ENCODE measurements around the gene SLC28A3.
"Not testable (repeated sequence)": the region's sequence is repeated elsewhere in the genome, so short reads cannot be mapped to it uniquely, and the experiment has no call there.

SLC28A3 gene

GRCh38 chr9:84340535-84340934, at the start of gene SLC28A3:
SLC28A3 (minus strand) TSS chr9:84340758; CDS start chr9:84340633, 125 bp downstream.
- H3K36me3 Mint-ChIP-seq: no peaks in the 10 kb centered on the region

GRCh38 chr9:84390254-84390653, 49.7 kb upstream of the SLC28A3 start:
- not testable (repeated sequence) for H3K4me3 Mint-ChIP-seq; H3K27me3 Mint-ChIP-seq; H3K9me3 Mint-ChIP-seq (ENCODE audit: low read depth); H3K27ac Mint-ChIP-seq; H3K4me1 Mint-ChIP-seq (ENCODE audit: low read depth); H3K36me3 Mint-ChIP-seq

More at GRCh38 chr9:84340535-84340934, at the start of gene SLC28A3:
- H3K9me3 Mint-ChIP-seq (ENCODE audit: low read depth): no peaks in the 10 kb centered on the region
- H3K27me3 Mint-ChIP-seq: no peaks in the 10 kb centered on the region
- H3K4me1 Mint-ChIP-seq (ENCODE audit: low read depth): no peaks in the 10 kb centered on the region
- no peak within 1 kb of the TSS for H3K4me3 Mint-ChIP-seq
- H3K27ac Mint-ChIP-seq: no peak within 1 kb of the TSS

GRCh38 chr9:84387821-84388220, 47.3 kb upstream of the SLC28A3 start:
- H3K4me3 Mint-ChIP-seq: no peak overlapping the region
- H3K36me3 Mint-ChIP-seq: no peaks in the 10 kb centered on the region
- no peaks in the 10 kb centered on the region for H3K9me3 Mint-ChIP-seq (ENCODE audit: low read depth)
- no peaks in the 10 kb centered on the region for H3K4me1 Mint-ChIP-seq (ENCODE audit: low read depth)
- no peaks in the 10 kb centered on the region for H3K27me3 Mint-ChIP-seq
- no peak overlapping the region for H3K27ac Mint-ChIP-seq

GRCh38 chr9:84386753-84387152, 46.2 kb upstream of the SLC28A3 start:
- no peaks in the 10 kb centered on the region for H3K27me3 Mint-ChIP-seq
- H3K9me3 Mint-ChIP-seq (ENCODE audit: low read depth): no peaks in the 10 kb centered on the region
- no peak overlapping the region for H3K4me3 Mint-ChIP-seq
- H3K36me3 Mint-ChIP-seq: no peaks in the 10 kb centered on the region
- no peaks in the 10 kb centered on the region for H3K4me1 Mint-ChIP-seq (ENCODE audit: low read depth)
- no peak overlapping the region for H3K27ac Mint-ChIP-seq

- Mint-ChIP-seq H3K4me3 (no peak overlapping the region), H3K9me3 (ENCODE audit: low read depth) (no peaks in the 10 kb centered on the region), H3K36me3 (no peaks in the 10 kb centered on the region), H3K27ac (no peak overlapping the region), H3K27me3 (peaks cover 5% of the 10 kb centered on the region), H3K4me1 (ENCODE audit: low read depth) (no peaks in the 10 kb centered on the region)
Observed at GRCh38 chr9:84385386-84386040, 45.0 kb upstream of the SLC28A3 start.

- Mint-ChIP-seq H3K27me3 (peaks cover 5% of the 10 kb centered on the region), H3K36me3 (no peaks in the 10 kb centered on the region), H3K27ac (no peak overlapping the region), H3K4me3 (no peak overlapping the region), H3K9me3 (ENCODE audit: low read depth) (no peaks in the 10 kb centered on the region), H3K4me1 (ENCODE audit: low read depth) (no peaks in the 10 kb centered on the region)
Observed at GRCh38 chr9:84384617-84385016, 44.1 kb upstream of the SLC28A3 start.

- Mint-ChIP-seq H3K27me3 (peaks cover 7% of the 10 kb centered on the region), H3K27ac (no peak overlapping the region), H3K9me3 (ENCODE audit: low read depth) (no peaks in the 10 kb centered on the region), H3K4me1 (ENCODE audit: low read depth) (no peaks in the 10 kb centered on the region), H3K36me3 (no peaks in the 10 kb centered on the region), H3K4me3 (no peak overlapping the region)
Observed at GRCh38 chr9:84383178-84383577, 42.6 kb upstream of the SLC28A3 start.

GRCh38 chr9:84382720-84383119, 42.2 kb upstream of the SLC28A3 start:
- H3K36me3 Mint-ChIP-seq: no peaks in the 10 kb centered on the region
- H3K9me3 Mint-ChIP-seq (ENCODE audit: low read depth): no peaks in the 10 kb centered on the region
- H3K27ac Mint-ChIP-seq: no peak overlapping the region
- no peaks in the 10 kb centered on the region for H3K4me1 Mint-ChIP-seq (ENCODE audit: low read depth)
- peaks cover 7% of the 10 kb centered on the region for H3K27me3 Mint-ChIP-seq
- H3K4me3 Mint-ChIP-seq: no peak overlapping the region

- Mint-ChIP-seq H3K4me3 (no peak overlapping the region), H3K27ac (no peak overlapping the region), H3K9me3 (ENCODE audit: low read depth) (no peaks in the 10 kb centered on the region), H3K36me3 (no peaks in the 10 kb centered on the region), H3K4me1 (ENCODE audit: low read depth) (no peaks in the 10 kb centered on the region), H3K27me3 (peaks cover 9% of the 10 kb centered on the region)
Observed at GRCh38 chr9:84381508-84381907, 41.0 kb upstream of the SLC28A3 start.

- Mint-ChIP-seq H3K36me3 (no peaks in the 10 kb centered on the region), H3K27ac (no peak overlapping the region), H3K4me3 (no peak overlapping the region), H3K9me3 (ENCODE audit: low read depth) (no peaks in the 10 kb centered on the region), H3K4me1 (ENCODE audit: low read depth) (no peaks in the 10 kb centered on the region), H3K27me3 (peaks cover 9% of the 10 kb centered on the region)
Observed at GRCh38 chr9:84379740-84380139, 39.2 kb upstream of the SLC28A3 start.

- peaks cover 5% of the 10 kb centered on the region for H3K27me3 Mint-ChIP-seq
- H3K4me1 Mint-ChIP-seq (ENCODE audit: low read depth): no peaks in the 10 kb centered on the region
- H3K9me3 Mint-ChIP-seq (ENCODE audit: low read depth): no peaks in the 10 kb centered on the region
- no peak overlapping the region for H3K27ac Mint-ChIP-seq
- no peak overlapping the region for H3K4me3 Mint-ChIP-seq
- H3K36me3 Mint-ChIP-seq: no peaks in the 10 kb centered on the region
Observed at GRCh38 chr9:84375954-84376353, 35.4 kb upstream of the SLC28A3 start.

GRCh38 chr9:84374516-84374915, 34.0 kb upstream of the SLC28A3 start:
- Mint-ChIP-seq H3K27ac (no peak overlapping the region), H3K9me3 (ENCODE audit: low read depth) (no peaks in the 10 kb centered on the region), H3K36me3 (no peaks in the 10 kb centered on the region), H3K4me1 (ENCODE audit: low read depth) (no peaks in the 10 kb centered on the region), H3K4me3 (no peak overlapping the region), H3K27me3 (peaks cover 6% of the 10 kb centered on the region)

- Mint-ChIP-seq H3K36me3 (no peaks in the 10 kb centered on the region), H3K9me3 (ENCODE audit: low read depth) (no peaks in the 10 kb centered on the region), H3K4me3 (no peak overlapping the region), H3K4me1 (ENCODE audit: low read depth) (no peaks in the 10 kb centered on the region), H3K27ac (no peak overlapping the region), H3K27me3 (peaks cover 4% of the 10 kb centered on the region)
Observed at GRCh38 chr9:84374013-84374412, 33.5 kb upstream of the SLC28A3 start.

GRCh38 chr9:84371737-84372136, 31.2 kb upstream of the SLC28A3 start:
- Mint-ChIP-seq H3K4me1 (ENCODE audit: low read depth) (peaks cover 2% of the 10 kb centered on the region), H3K4me3 (no peak overlapping the region), H3K9me3 (ENCODE audit: low read depth) (no peaks in the 10 kb centered on the region), H3K27me3 (peaks cover 3% of the 10 kb centered on the region), H3K36me3 (no peaks in the 10 kb centered on the region), H3K27ac (no peak overlapping the region)

- Mint-ChIP-seq H3K4me1 (ENCODE audit: low read depth) (peaks cover 2% of the 10 kb centered on the region), H3K27ac (no peak overlapping the region), H3K4me3 (no peak overlapping the region), H3K27me3 (peaks cover 4% of the 10 kb centered on the region), H3K9me3 (ENCODE audit: low read depth) (peaks cover 5% of the 10 kb centered on the region), H3K36me3 (peaks cover 2% of the 10 kb centered on the region)
Observed at GRCh38 chr9:84368601-84369000, 28.0 kb upstream of the SLC28A3 start.

GRCh38 chr9:84367726-84368125, 27.2 kb upstream of the SLC28A3 start:
- not testable (repeated sequence) for H3K27me3 Mint-ChIP-seq; H3K9me3 Mint-ChIP-seq (ENCODE audit: low read depth); H3K4me1 Mint-ChIP-seq (ENCODE audit: low read depth); H3K36me3 Mint-ChIP-seq; H3K27ac Mint-ChIP-seq; H3K4me3 Mint-ChIP-seq
